Measurements from ENCODE around the gene REP15. TPM values are rescaled to one million over a fixed set of nuclear protein-coding genes. Genes with fewer than 3 reads are reported as not detected.

The REP15 gene
- total and polyA plus RNA-seq, 2 donors (not counting 1 experiment from before 2014, with no cell fraction given) = 0.44 TPM; not detected in 1

DNA sequence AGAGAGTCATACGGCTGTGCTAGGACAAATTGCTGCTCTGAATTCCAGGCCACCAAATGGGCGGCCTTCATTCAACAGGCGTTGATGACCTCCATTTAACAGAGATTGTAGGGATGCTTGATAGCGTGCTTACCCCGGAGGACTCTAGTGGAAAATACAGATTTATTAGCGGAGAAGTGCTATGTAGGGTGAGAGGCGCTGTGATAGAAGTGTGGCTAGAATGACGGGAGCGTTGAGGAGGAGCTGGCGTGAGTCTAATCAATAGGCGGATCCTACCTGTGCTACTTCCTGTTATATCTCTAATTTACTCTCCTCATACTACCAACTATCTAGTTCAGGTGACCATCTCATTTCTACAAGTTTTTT, 15.1 kb downstream of the REP15 start:
- POLR2A ChIA-PET = no interaction called here
- peak overlapping the region; percentile 80 for H3K4me2 ChIP-seq (replicated peaks; ENCODE audit: low read depth, low read length, poor library complexity, severe bottlenecking)
- no peaks in the 10 kb centered on the region for H3K9me3 Mint-ChIP-seq (ENCODE audit: insufficient read depth)
- H3K4me1 ChIP-seq (ENCODE audit: control insufficient read depth in 2 of 2, insufficient read depth in 2 of 2, low read length in 2 of 2) = peaks cover 12 to 16% of the 10 kb centered on the region in 2 donors
- WGBS (ENCODE audit: insufficient coverage) = 4% methylated on average over 4 of the region's 11 CpGs
- H3K4me3 Mint-ChIP-seq = peak overlapping the region; percentile 97
- ATAC-seq (ENCODE audit: low read depth) (no peak), DNase-seq (no peak)
- peak overlapping the region; percentile 97 for H3K27ac Mint-ChIP-seq
- H3K4me1 Mint-ChIP-seq = peaks cover 31% of the 10 kb centered on the region
- CTCF ChIA-PET = no interaction called here
- intact Hi-C loops (cut with micrococcal nuclease) = loop anchor here (2.0 to 5.0 kb wide), 3 partner anchors 70 to 699 kb away; partner anchors contain the start of genes CCDC91, KLHL42, MANSC4 and TM7SF3
- peak overlapping the region; percentile 95 for H2AFZ ChIP-seq (ENCODE audit: insufficient read depth, low read depth, low read length, poor library complexity, severe bottlenecking)
- peak overlapping the region in 1 of 2 donors; percentile 80 for H3K27ac ChIP-seq (ENCODE audit: low read length in 2 of 2)
- H3K9me3 ChIP-seq (ENCODE audit: control extremely low read depth in 1 of 3, control insufficient read depth in 2 of 3, insufficient read depth in 1 of 3, low read length in 2 of 3) = peaks cover 0 to 4% (median 0%) of the 10 kb centered on the region in 3 donors
- peak overlapping the region; percentile 46 to 96 (median 88) for H3K4me3 ChIP-seq (ENCODE audit: control extremely low read depth in 1 of 5, extremely low read depth in 1 of 5, insufficient read depth in 1 of 5, low read depth in 2 of 5, low read length in 4 of 5)
- H3K9ac ChIP-seq (ENCODE audit: low read length) = peak overlapping the region; percentile 79
- peaks cover 16% of the 10 kb centered on the region for H4K20me1 ChIP-seq (ENCODE audit: control insufficient read depth, insufficient read depth, low read length, poor library complexity, severe bottlenecking)
- H3K36me3 ChIP-seq (replicated peaks in 1 of 2; ENCODE audit: control extremely low read depth in 1 of 2, control insufficient read depth in 1 of 2, extremely low read depth in 1 of 2, insufficient read depth in 2 of 2, low read length in 1 of 2) = peaks cover 1 to 8% of the 10 kb centered on the region in 2 experiments
- TF ChIP-seq, protein P1, sequence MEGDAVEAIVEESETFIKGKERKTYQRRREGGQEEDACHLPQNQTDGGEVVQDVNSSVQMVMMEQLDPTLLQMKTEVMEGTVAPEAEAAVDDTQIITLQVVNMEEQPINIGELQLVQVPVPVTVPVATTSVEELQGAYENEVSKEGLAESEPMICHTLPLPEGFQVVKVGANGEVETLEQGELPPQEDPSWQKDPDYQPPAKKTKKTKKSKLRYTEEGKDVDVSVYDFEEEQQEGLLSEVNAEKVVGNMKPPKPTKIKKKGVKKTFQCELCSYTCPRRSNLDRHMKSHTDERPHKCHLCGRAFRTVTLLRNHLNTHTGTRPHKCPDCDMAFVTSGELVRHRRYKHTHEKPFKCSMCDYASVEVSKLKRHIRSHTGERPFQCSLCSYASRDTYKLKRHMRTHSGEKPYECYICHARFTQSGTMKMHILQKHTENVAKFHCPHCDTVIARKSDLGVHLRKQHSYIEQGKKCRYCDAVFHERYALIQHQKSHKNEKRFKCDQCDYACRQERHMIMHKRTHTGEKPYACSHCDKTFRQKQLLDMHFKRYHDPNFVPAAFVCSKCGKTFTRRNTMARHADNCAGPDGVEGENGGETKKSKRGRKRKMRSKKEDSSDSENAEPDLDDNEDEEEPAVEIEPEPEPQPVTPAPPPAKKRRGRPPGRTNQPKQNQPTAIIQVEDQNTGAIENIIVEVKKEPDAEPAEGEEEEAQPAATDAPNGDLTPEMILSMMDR (IDR thresholded peaks at IDR 0.05) = no peak
- no peak for TF ChIP-seq EZH2 (IDR thresholded peaks at IDR 0.05; ENCODE audit: borderline replicate concordance, insufficient read depth, low read depth, low read length, poor library complexity, severe bottlenecking)
- peaks cover 49% of the 10 kb centered on the region for H3K79me2 ChIP-seq (ENCODE audit: control insufficient read depth, insufficient read depth, low read length)
- H3K27me3 Mint-ChIP-seq = peaks cover 7% of the 10 kb centered on the region
- H3K27me3 ChIP-seq (replicated peaks in 1 of 4; ENCODE audit: control extremely low read depth in 1 of 4, control insufficient read depth in 3 of 4, insufficient read depth in 4 of 4, low read length in 3 of 4) = peaks cover 0 to 4% (median 0%) of the 10 kb centered on the region in 4 experiments

DNA sequence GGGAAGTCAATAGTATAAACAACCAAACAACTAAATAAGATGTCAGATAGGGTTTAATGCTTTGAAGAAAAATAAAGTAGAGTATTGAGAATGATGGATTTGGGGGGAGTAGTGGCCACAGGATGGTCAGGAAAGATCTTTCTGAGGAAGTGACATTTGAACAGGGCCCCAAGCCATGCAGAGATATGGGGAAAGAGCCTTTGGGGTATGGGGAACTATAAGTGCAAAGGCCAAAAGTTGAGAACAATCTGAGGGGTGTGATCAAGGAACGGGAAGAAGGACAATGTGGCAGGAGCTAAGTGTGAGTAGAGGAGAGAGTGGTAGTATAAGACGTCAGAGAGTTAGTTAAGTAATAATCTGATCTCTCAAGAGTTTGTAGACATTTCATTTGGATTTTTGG, 15.7 kb downstream of the REP15 start:
- Histone ChIP-seq H3K27me3 (replicated peaks in 1 of 4; ENCODE audit: control extremely low read depth in 1 of 4, control insufficient read depth in 3 of 4, insufficient read depth in 4 of 4, low read length in 3 of 4) (peaks cover 0 to 4% (median 0%) of the 10 kb centered on the region in 4 experiments), H3K79me2 (ENCODE audit: control insufficient read depth, insufficient read depth, low read length) (peaks cover 49% of the 10 kb centered on the region), H4K20me1 (ENCODE audit: control insufficient read depth, insufficient read depth, low read length, poor library complexity, severe bottlenecking) (peaks cover 16% of the 10 kb centered on the region), H3K4me3 (ENCODE audit: control extremely low read depth in 1 of 5, extremely low read depth in 1 of 5, insufficient read depth in 1 of 5, low read depth in 2 of 5, low read length in 4 of 5) (no peak overlapping the region), H3K36me3 (replicated peaks in 1 of 2; ENCODE audit: control extremely low read depth in 1 of 2, control insufficient read depth in 1 of 2, extremely low read depth in 1 of 2, insufficient read depth in 2 of 2, low read length in 1 of 2) (peaks cover 1 to 13% of the 10 kb centered on the region in 2 experiments), H3K4me2 (replicated peaks; ENCODE audit: low read depth, low read length, poor library complexity, severe bottlenecking) (peak overlapping the region; percentile 80), H3K4me1 (ENCODE audit: control insufficient read depth in 2 of 2, insufficient read depth in 2 of 2, low read length in 2 of 2) (peaks cover 12 to 16% of the 10 kb centered on the region in 2 donors), H3K9ac (ENCODE audit: low read length) (peak overlapping the region; percentile 79), H3K27ac (ENCODE audit: low read length in 2 of 2) (no peak overlapping the region), H3K9me3 (ENCODE audit: control extremely low read depth in 1 of 3, control insufficient read depth in 2 of 3, insufficient read depth in 1 of 3, low read length in 2 of 3) (peaks cover 0 to 4% (median 0%) of the 10 kb centered on the region in 3 donors), H2AFZ (ENCODE audit: insufficient read depth, low read depth, low read length, poor library complexity, severe bottlenecking) (no peak overlapping the region)
- TF ChIP-seq EZH2 (IDR thresholded peaks at IDR 0.05; ENCODE audit: borderline replicate concordance, insufficient read depth, low read depth, low read length, poor library complexity, severe bottlenecking) = no peak
- TF ChIP-seq, protein P1 (IDR thresholded peaks at IDR 0.05) = no peak
- no peak overlapping the region for H3K27ac Mint-ChIP-seq
- DNase-seq (no peak), ATAC-seq (ENCODE audit: low read depth) (no peak)
- H3K4me1 Mint-ChIP-seq = peaks cover 31% of the 10 kb centered on the region
- WGBS (ENCODE audit: insufficient coverage) = 91% methylated on average over 2 of the region's 2 CpGs
- peak overlapping the region; percentile 97 for H3K4me3 Mint-ChIP-seq
- POLR2A ChIA-PET = no interaction called here
- intact Hi-C loops (cut with micrococcal nuclease) = loop anchor here (2.0 to 5.0 kb wide), 3 partner anchors 69 to 700 kb away; partner anchors contain the start of genes CCDC91, KLHL42, MANSC4 and TM7SF3
- no peaks in the 10 kb centered on the region for H3K9me3 Mint-ChIP-seq (ENCODE audit: insufficient read depth)
- H3K27me3 Mint-ChIP-seq = peaks cover 7% of the 10 kb centered on the region
- CTCF ChIA-PET = no interaction called here

Data from B cell (primary cell).